ENCODE results near the gene TBC1D9B. TPM values are rescaled to one million over a fixed set of nuclear protein-coding genes. Genes with fewer than 3 reads are reported as not detected.

Gene TBC1D9B
- total and polyA plus RNA-seq, 2 experiments from 2014 or later: 55.7 to 78.8 TPM

DNA sequence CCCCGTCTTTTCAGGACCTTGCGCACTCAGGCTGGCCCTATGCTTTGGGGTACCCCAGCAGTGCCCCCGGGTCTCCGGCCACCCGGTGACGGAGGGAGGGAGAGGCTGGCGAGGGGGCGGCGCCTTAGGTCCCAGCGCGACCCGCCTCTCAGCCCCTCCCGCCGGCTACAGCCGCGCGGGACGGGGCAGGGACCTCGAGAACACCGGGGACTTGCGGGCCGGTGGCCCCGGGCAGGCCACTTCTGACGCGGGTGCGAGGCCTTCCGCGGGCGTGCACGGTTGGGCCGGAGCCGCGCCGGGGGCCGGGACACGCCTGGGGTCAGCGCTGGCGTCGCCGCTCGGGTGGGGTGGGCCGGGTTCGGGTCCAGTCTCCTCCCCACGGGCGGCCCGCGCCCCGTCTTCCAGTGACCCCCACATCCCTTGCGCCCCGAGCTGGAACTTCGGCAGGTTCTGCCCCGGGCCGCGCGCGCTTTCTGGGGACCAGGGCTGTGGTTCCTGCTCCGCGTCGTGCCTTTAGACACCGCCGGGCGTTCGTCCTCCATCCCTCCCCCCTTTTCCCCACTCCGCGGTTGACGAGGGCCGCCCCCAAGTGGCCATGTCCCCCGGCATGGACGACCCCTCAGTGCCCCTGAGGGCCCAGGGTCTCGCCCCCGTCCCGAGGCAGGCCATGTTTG is 90.8 kb downstream of the TBC1D9B start:
- peak overlapping the region; percentile 53 for H3K9ac ChIP-seq
- peak; percentile 46 for DNase-seq

DNA sequence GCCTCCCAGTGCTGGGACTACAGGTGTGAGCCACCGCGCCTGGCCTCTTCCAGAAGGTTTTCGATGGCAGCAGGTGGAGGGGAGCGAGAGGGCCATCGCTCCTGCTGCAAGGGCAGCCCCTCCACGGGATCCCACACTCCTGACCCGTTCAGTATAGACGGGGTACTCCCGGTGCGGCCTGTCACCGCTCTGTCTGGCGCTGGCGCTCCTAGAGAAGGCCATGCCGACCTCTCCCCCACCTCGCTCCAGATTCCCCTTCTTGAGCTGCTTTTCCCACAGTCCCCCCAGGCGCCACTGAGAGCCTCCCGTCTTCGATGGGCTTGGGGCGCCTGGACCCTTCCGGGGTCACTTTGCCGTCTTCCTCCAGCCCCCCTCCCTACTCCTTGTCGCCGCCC is 91.3 kb downstream of the TBC1D9B start:
- no peaks in the 10 kb centered on the region for H3K79me2 ChIP-seq (ENCODE audit: insufficient read depth)
- DNase-seq: no peak
- WGBS, 2 experiments (ENCODE audit: low coverage in 1 of 2, low lambda C conversion rate in 2 of 2, missing lambda C conversion rate in 2 of 2): 68% methylated on average over 23 of the region's 23 CpGs
- H3K9me3 ChIP-seq (ENCODE audit: low read depth): no peaks in the 10 kb centered on the region
- no peaks in the 10 kb centered on the region for H3K9me2 ChIP-seq (ENCODE audit: insufficient read depth)
- H3K4me3 ChIP-seq: peak overlapping the region; percentile 62
- H3K27ac ChIP-seq: no peak overlapping the region
- in situ Hi-C loops (cut with MboI): no loop called here
- no peak overlapping the region; the same call in 1 of the 2 replicates for H2AFZ ChIP-seq
- H3K4me1 ChIP-seq (ENCODE audit: insufficient read depth): peaks cover 20% of the 10 kb centered on the region
- no peak for TF ChIP-seq EZH2phosphoT487 (IDR thresholded peaks at IDR 0.05; ENCODE audit: insufficient read depth, low read depth)
- TF ChIP-seq EZH2 (IDR thresholded peaks at IDR 0.05; ENCODE audit: insufficient read depth, poor library complexity, severe bottlenecking): no peak
- H3K9ac ChIP-seq: peak overlapping the region; percentile 53; the same call in 1 of the 2 replicates
- H3K36me3 ChIP-seq (ENCODE audit: low read depth): no peaks in the 10 kb centered on the region; the same call in 1 of the 2 replicates
- H3F3A ChIP-seq (ENCODE audit: insufficient read depth): no peaks in the 10 kb centered on the region; the same call in 1 of the 2 replicates
- no peaks in the 10 kb centered on the region for H4K20me1 ChIP-seq (ENCODE audit: insufficient read depth)
- no peaks in the 10 kb centered on the region for H3K27me3 ChIP-seq (replicated peaks; ENCODE audit: insufficient read depth)
- H3K4me2 ChIP-seq (ENCODE audit: unreplicated experiment): peak overlapping the region; percentile 33

More for the DNA sequence above, 90.8 kb downstream of the TBC1D9B start:
- H3F3A ChIP-seq (ENCODE audit: insufficient read depth): no peaks in the 10 kb centered on the region; the same call in 1 of the 2 replicates
- in situ Hi-C loops (cut with MboI): no loop called here
- H2AFZ ChIP-seq: peak overlapping the region; percentile 43
- peaks cover 22% of the 10 kb centered on the region for H3K4me1 ChIP-seq (ENCODE audit: insufficient read depth)
- H3K27me3 ChIP-seq (replicated peaks; ENCODE audit: insufficient read depth): no peaks in the 10 kb centered on the region
- TF ChIP-seq EZH2 (IDR thresholded peaks at IDR 0.05; ENCODE audit: insufficient read depth, poor library complexity, severe bottlenecking): no peak
- TF ChIP-seq EZH2phosphoT487 (IDR thresholded peaks at IDR 0.05; ENCODE audit: insufficient read depth, low read depth): no peak
- H3K9me2 ChIP-seq (ENCODE audit: insufficient read depth): no peaks in the 10 kb centered on the region
- no peak overlapping the region for H3K27ac ChIP-seq
- H3K4me3 ChIP-seq: peak overlapping the region; percentile 62
- peak overlapping the region; percentile 33 for H3K4me2 ChIP-seq (ENCODE audit: unreplicated experiment)
- peaks cover 1% of the 10 kb centered on the region; the same call in 1 of the 2 replicates for H4K20me1 ChIP-seq (ENCODE audit: insufficient read depth)
- H3K9me3 ChIP-seq (ENCODE audit: low read depth): no peaks in the 10 kb centered on the region
- H3K36me3 ChIP-seq (ENCODE audit: low read depth): no peaks in the 10 kb centered on the region
- WGBS, 2 experiments (ENCODE audit: low coverage in 1 of 2, low lambda C conversion rate in 2 of 2, missing lambda C conversion rate in 2 of 2): 4 to 8% methylated on average over 29 to 47 of the region's 72 CpGs
- peaks cover 2% of the 10 kb centered on the region for H3K79me2 ChIP-seq (ENCODE audit: insufficient read depth)

DNA sequence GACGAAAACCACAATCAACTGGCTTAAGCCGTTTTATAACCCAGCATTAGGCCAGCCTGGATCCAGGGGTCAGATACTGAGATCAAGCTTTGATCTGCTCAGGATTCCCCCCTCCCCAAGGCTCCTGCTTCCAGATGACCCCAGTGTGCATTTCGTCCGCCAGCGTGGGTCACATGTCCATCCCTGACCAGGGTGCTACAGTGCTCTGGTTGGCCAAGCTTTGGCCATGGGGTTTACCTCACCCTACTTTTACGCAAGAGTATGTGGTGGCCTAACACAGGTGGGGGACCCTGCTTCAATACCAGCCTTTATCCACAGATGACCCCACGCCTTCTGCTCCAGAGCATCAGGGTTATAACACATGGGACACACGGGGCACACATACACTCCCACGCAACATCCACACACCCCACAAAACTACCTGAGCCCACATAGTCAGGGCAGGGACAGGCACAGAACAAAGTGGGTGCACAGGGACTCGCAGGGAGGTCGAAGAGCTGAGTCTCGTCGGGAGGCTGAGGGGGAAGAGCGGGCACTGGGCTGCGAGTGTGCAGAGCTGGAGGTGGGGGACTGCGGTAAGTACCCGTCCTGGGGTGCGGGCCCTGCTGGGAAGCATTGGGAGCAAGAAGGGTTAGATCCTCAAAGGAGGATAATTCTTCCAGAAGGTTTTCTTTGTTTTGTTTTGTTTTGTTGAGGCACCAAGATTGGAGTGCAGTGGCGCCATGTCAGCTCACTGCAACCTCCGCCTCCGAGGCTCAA is 92.0 kb downstream of the TBC1D9B start:
- H3F3A ChIP-seq (ENCODE audit: insufficient read depth): peaks cover 3% of the 10 kb centered on the region
- in situ Hi-C loops (cut with MboI): no loop called here
- no peaks in the 10 kb centered on the region for H3K27me3 ChIP-seq (replicated peaks; ENCODE audit: insufficient read depth)
- no peak overlapping the region for H3K4me2 ChIP-seq (ENCODE audit: unreplicated experiment)
- 91 to 92% methylated on average over 21 of the region's 21 CpGs for WGBS, 2 experiments (ENCODE audit: low coverage in 1 of 2, low lambda C conversion rate in 2 of 2, missing lambda C conversion rate in 2 of 2)
- H3K27ac ChIP-seq: no peak overlapping the region
- H3K79me2 ChIP-seq (ENCODE audit: insufficient read depth): no peaks in the 10 kb centered on the region
- no peak overlapping the region for H3K4me3 ChIP-seq
- no peak overlapping the region for H2AFZ ChIP-seq
- H3K36me3 ChIP-seq (ENCODE audit: low read depth): no peaks in the 10 kb centered on the region; the same call in 1 of the 2 replicates
- no peak overlapping the region for H3K9ac ChIP-seq
- H3K9me2 ChIP-seq (ENCODE audit: insufficient read depth): no peaks in the 10 kb centered on the region
- DNase-seq: no peak
- no peak for TF ChIP-seq EZH2phosphoT487 (IDR thresholded peaks at IDR 0.05; ENCODE audit: insufficient read depth, low read depth)
- TF ChIP-seq EZH2 (IDR thresholded peaks at IDR 0.05; ENCODE audit: insufficient read depth, poor library complexity, severe bottlenecking): no peak
- H3K9me3 ChIP-seq (ENCODE audit: low read depth): no peaks in the 10 kb centered on the region
- peaks cover 20% of the 10 kb centered on the region for H3K4me1 ChIP-seq (ENCODE audit: insufficient read depth)
- H4K20me1 ChIP-seq (ENCODE audit: insufficient read depth): no peaks in the 10 kb centered on the region

DNA sequence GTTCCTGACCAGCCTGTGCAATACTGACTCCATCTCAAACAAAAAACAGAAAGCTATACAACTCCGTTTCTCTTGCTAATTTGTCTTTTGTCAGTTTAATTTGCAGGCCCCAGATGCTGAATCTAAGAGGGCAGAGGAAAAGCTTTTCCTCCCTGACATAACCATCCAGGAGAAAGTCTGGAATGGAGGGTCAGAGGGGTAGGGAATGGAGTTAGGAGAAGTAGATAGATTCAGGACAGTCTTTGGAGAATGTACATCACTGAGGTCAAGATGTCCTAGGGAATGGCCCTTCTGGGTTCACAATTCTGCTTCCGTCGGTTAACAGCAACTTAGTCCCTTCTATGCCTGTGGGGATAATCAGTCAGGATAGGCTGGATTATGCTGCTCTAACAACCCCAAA is 93.6 kb downstream of the TBC1D9B start:
- H3K4me2 ChIP-seq (ENCODE audit: unreplicated experiment): no peak overlapping the region
- no peak overlapping the region for H3K9ac ChIP-seq
- H2AFZ ChIP-seq: no peak overlapping the region
- no peaks in the 10 kb centered on the region for H3K79me2 ChIP-seq (ENCODE audit: insufficient read depth)
- no peaks in the 10 kb centered on the region for H3K9me2 ChIP-seq (ENCODE audit: insufficient read depth)
- H4K20me1 ChIP-seq (ENCODE audit: insufficient read depth): no peaks in the 10 kb centered on the region
- DNase-seq: no peak
- H3K27ac ChIP-seq: no peak overlapping the region
- in situ Hi-C loops (cut with MboI): no loop called here
- H3K4me3 ChIP-seq: no peak overlapping the region
- H3K9me3 ChIP-seq (ENCODE audit: low read depth): no peaks in the 10 kb centered on the region
- WGBS, 2 experiments (ENCODE audit: low coverage in 1 of 2, low lambda C conversion rate in 2 of 2, missing lambda C conversion rate in 2 of 2): 81 to 87% methylated on average over 3 of the region's 3 CpGs
- H3K4me1 ChIP-seq (ENCODE audit: insufficient read depth): peaks cover 6% of the 10 kb centered on the region; the same call in 1 of the 2 replicates
- H3K36me3 ChIP-seq (ENCODE audit: low read depth): no peaks in the 10 kb centered on the region; the same call in 1 of the 2 replicates
- H3K27me3 ChIP-seq (replicated peaks; ENCODE audit: insufficient read depth): no peaks in the 10 kb centered on the region
- TF ChIP-seq EZH2 (IDR thresholded peaks at IDR 0.05; ENCODE audit: insufficient read depth, poor library complexity, severe bottlenecking): no peak
- TF ChIP-seq EZH2phosphoT487 (IDR thresholded peaks at IDR 0.05; ENCODE audit: insufficient read depth, low read depth): no peak
- H3F3A ChIP-seq (ENCODE audit: insufficient read depth): peaks cover 4% of the 10 kb centered on the region; the same call in 1 of the 2 replicates
